Measurements from ENCODE around the gene TBC1D9B.
A peak's percentile ranks its signal among the peaks of the same experiment; 100 is the strongest.

TBC1D9B gene

DNA sequence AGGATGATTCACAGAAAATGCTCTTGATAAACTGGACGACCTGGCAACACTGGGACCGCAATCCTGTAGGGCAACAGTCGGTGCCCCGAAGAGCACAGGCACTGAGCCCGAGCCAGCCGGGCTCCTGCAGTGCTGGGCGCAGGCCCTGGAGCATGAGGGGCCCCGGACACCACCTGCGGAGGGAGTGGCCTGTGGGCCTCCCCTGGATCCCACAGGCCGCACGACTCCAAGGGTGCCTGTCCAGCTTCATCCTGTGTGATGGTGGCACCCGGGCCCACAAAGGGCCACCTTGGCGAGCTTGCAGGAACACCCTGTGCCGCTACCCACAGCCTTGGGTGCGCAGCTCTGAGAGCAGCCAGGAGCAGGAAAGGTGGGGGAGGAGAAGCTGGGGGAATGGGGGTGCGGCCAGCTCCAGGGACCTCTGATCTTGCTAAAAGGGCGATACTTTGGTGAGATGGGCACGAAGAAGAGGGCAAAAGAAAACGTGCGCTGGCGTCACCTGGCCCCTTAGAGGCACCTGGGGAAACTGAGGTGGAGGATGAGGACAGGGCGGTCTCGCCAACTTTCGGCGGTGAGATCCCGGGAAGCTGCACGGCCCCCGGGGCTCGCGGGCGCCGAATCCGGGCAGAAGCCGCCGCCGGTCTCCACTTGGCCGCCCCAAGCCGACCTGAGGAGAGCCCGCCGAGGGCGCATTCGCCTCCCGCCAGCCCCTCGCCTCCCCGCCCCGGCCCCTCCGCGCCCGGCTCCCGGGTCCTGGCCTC is 722 bp downstream of the TBC1D9B start:
- DNase-seq = peak; percentile 47

DNA sequence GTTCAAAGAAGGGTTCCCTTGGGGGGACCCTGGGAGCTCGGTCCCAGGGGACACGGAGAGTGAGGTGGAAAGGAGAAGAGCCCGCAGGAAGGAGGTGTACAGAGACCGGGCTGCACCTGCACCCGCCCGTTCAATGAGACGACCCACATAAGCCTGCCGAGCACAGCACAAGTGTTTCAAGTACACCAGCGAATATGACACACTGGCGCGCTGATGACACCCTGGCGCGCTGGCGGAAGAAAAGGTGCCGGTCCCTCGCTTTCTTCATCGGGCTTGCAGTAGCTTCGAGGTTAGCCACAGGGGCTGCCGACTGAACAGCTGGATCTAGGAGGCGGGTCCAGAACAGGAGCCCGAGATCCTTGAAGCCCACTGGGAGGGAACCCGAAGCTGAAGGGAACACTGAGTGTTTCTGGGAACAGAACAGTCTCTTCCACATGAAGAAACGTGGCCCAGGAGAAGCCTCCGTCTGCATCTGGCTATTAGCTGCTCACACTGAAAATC is 1.4 kb downstream of the TBC1D9B start:
- DNase-seq = no peak

DNA sequence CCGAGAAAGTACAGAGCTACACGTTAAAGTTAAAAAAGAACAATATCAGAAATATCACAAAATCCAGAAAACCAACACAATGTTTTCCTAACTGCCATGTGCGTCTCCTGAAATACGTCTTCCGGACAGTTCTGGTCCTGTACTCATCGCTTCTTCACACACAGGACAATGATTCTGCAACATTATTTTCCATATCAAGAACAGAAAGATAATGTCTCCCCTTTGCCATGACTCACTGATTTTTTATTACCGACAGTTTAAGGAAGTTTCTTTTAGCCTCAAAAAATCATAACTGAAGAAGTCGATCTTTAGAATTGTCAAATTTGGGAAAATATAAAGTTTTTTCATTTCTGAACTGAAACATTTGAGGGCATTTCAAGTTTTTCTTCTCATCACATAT is 2.5 kb downstream of the TBC1D9B start:
- DNase-seq = no peak

- DNase-seq = no peak
Measured at GRCh38 chr5:179904463-179905160, 3.1 kb downstream of the TBC1D9B start.

DNA sequence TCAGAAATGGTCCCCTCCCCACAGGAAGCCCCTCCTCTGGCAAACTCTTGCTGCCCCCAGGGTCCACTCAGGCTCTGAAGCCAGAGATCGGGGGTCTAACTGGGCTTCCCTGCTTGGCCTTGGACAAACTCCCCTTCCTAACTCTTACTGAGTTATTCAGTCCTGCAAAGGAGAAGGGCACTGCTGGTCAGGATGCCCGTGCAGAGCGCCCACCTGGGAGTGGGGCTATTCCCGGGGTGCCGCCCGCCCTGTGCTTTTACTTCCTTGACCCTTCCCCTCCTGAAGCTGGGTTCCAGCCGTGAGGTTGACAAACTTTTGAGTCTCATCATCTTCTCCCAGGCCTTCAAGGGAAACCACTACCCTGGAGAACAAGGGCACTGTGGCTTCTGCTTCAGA is 4.9 kb downstream of the TBC1D9B start:
- no peak for DNase-seq

DNA sequence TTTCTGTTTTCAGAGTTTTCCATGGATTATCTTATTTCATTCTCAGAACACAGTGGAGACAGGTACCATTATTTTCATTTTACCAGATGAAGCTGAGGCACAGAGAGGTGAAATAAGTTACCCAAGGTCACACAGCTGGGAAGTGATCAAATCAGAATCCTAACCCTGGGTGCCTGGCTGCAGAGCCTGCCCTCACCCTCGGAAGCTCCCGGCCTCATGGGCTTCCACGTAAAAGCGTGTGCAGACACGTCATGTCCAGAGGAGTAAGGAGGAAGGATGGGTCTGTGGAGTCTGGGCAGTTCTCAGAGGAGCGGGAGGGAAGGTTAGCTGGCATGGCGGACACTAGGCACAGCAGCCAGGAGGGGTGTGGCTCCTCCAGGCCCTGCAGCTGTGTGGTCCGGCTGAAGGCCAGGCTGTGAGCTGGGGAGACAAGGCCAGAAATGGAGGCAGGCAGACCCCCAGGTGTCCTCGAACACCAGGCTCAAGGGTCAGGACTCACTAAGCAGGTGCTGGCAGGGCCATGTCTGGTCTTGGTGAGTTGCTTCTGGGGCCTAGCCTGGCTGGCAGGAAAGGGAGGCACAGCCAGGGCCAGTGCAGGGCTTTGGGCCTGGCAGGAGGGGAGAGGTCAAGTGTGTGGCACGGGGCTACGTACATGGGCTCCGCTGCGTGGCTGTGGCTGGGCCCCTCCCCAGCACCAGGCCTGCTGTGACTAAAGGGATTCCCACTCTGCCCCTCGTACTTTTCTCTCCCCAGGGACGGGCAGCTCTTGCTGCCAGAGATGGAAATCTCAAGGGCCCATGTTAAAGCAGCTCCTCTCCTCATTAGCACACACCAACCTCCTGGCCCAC is 5.6 kb downstream of the TBC1D9B start:
- DNase-seq = no peak

DNA sequence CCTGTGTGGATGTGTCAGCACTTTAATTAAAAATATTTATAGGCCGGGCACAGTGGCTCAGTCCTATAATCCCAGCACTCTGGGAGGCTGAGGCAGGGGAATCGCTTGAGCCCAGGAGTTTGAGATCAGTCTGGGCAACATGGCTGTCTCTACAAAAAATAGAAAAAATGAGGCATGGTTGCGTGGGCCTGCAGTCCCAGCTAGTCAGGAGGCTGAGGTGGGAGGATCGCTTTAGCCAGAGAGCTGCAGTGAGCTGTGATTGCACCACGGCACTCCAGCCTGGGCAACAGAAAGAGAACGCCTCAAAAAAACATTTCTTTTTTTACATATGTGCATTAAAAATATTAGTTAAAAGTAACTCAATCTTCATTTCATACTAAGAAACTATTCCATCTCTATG is 6.2 kb downstream of the TBC1D9B start:
- DNase-seq = no peak

DNA sequence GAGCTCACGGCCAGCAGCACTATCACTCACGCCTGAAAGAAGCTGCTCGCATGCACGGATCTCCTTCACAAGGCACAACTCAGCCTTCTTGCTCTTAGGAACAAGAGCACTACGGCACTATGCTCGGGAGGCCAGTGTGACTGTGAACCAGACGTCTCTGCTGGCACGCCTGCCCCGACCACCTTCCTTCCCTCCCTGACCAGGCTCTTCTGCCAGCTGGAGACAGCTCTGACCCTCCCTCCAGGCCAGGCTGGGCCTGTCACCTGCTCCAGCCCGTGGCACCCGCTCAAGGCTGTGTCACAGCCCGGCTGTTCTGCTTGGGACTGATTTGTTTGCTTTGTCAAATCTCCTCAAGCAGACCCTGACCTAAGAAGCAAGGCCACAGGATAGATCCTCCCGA is 7.0 kb downstream of the TBC1D9B start:
- no peak for DNase-seq

DNA sequence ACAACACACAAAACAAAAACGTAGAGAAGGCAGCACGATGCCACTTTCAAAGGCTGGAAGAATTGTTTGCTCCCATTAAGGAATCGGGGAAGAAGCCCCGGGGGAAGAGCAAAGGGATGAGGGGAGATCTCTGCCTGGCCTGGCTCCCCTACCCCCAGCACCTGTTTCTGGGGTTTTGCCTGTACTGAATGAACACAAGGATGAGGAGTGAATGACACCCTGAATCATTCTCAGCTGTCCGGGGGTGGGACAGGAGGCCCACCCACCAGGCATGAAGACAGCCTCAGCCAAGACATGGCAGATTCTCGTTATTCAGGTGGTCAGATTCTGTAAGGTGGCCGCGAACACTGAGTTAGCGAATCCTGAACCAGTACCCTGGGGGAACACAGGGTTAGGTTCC is 7.5 kb downstream of the TBC1D9B start:
- no peak for DNase-seq

DNA sequence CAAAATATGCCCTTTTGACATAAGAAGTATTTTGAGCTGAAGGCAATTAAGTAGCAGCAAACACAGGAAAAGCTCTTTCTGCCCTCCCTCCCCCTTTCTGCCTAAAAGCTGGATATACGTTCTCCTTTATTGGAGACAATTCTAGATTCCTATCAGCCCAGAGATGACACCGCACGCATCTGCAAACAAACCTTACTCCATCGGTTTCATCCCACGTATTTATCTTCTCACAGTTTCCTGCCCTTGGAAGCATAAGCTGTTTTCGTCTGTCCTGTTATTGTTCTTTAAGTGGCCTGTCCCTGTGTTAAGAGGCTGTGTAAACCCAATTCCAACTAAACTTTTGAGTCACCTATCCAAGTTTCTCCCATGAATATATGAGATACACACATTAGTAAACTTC is 11.8 kb downstream of the TBC1D9B start:
- DNase-seq = no peak

DNA sequence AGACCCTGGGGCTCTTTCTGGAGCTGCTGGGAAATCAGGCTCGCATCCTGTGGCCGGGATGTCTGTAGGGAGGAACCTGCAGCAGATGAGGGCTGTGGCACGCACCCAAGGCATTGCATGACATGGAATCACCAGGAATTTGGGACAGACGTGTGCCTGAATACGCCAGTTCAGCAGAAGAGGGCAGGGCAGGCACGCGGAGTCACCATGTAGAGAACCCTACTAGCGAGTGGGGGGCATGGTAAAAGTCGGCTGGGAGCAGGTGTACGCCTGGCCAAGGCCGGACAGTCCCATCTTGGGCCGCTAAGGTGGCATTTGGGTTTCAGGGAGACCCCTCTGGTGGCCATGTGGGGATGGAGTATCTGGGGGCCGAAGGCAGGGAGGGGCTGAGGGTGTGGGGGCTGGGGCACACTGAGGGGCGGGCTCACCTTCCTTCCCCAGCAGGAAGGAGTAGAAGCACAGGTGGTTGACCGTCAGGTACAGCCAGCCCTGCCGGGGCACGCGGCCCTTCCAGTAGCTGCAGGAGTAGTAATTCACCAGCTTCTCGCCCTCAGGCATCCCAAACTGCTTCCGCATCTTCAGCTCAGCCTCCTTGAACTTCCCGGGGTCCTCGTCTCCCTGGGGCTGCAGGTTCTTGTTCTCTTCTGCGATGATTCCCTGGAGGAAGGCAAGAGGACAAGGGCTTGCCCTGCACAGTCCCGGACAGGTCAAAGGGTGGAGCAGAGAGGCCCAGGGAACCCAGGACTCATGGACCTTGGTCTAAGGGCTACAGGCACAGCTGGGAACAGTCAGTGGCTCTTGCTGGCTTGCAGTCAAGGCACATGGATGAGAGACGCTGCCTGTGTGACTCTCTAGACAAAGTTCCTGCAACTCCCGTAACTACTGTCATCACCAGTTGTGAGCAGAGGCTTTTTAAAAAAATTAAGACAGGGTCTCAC is 13.5 kb downstream of the TBC1D9B start:
- no peak for DNase-seq

- DNase-seq = no peak
Measured at GRCh38 chr5:179893076-179893957, 14.4 kb downstream of the TBC1D9B start.

- no peak for DNase-seq
Measured at GRCh38 chr5:179892255-179892654, 15.4 kb downstream of the TBC1D9B start.

DNA sequence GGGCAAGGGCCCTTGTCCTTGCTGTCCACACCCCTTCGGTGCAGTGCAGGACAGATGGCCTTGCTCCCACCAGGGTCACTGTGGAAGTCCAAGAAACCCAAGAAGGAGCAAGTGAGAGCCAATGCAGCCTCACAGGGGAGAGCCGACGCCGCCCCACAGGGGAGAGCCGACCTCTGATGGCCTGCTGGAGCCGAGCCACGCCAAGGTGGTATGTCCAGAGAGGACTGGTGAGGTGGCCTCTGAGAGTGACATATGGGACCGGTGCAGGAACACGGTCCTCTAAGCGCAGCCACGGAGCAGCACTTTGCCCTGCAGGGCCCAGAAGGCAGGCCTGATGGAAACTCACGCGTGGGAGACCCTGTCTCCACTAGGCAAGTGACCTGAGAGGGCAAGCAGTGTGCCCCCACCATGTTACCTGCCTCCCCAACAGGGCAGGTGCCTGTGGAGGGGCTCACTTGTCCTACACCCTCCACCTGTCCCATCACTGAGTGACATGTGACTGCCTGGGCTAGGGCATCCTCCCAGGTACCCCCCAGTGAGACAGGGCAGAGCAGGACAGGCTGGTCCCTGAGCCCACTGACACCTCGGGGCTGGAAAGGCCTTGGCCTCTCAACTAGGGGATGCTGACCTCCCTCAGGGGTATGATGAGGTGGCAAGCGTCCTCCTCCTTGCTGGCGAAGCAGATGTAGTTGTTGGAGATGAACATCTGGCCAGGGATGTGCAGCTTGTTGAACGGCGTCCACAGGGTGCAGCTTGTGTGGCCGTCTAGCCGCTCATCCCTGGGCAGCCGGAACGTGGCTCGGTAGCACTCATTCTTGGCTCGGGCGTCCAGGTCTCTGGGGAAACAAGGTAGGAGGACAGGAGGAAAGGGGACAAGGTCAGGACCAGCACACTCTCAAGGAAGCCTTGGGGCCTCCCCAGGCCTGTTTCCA is 16.7 kb downstream of the TBC1D9B start:
- no peak for DNase-seq

- DNase-seq = no peak
Measured at GRCh38 chr5:179889885-179890284, 17.8 kb downstream of the TBC1D9B start.

DNA sequence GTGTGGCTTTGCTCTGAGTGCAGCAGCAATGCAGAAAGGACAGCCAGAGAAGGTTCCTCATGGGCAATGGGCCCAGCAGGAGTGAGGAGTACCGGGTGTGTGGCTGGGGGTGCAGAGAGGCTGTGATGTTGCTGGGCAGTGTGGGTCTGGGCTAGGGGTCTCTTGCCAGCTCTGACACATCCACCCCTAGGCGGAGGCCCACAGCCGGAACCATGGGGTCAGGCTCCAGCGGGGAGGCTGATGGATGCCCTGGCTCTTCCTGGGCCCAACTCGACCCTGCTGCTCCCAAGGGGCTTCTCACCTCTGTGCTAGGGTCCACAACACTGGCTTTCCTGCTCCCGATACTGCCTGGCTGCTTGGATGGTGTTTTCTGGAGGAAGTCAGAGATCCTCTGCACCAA is 19.9 kb downstream of the TBC1D9B start:
- no peak for DNase-seq

DNA sequence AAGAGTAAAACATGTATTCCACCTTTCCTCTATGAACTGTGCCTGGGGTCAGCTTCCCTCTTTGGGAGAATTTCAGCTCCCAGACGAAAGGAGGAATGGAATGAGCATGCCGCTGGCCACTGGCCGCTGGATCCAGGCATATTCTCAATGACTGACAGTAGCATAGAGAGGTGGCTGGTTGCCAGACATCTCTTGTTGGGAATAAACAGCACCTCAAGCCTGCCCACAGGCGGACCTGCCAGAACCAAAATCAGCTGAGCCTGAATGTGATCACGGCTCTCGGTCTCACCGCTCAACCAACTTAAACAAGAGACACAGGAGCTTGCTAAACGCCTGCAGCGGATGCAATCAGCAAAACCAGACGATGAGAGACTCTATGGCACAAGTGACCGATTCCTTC is 20.6 kb downstream of the TBC1D9B start:
- DNase-seq = no peak

- no peak for DNase-seq
Measured at GRCh38 chr5:179886190-179886911, 21.3 kb downstream of the TBC1D9B start.

DNA sequence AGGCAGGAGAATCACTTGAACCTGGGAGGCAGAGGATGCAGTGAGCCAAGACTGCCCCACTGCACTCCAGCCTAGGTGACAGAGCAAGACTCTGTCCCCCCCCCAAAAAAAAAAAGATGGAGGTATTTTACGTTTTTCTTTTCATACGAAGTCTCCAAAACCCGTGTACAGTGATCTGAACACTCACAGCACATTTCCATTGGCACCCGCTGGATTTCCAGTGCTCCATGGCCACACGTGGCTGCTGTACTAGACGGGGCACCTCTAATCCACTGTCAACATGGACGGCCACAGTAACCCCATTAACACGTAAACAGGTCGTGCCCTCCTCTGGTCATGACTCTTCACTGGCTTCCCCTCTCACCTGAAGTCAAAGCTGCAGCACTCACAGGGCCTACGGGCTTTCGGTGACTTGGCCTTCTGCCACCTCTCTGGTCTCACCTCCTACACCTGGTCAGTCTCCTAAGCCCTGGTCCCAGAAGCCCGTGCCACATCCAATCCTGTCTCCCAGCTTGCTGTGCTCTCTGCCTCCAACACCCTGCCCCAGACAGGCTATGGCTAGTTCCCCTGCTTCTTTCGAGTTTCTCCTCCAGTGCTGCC is 22.1 kb downstream of the TBC1D9B start:
- DNase-seq = no peak
